HCT116 (cell line): ENCODE measurements around the gene FBXW2. TPM values are rescaled to one million over a fixed set of nuclear protein-coding genes. Genes with fewer than 3 reads are reported as not detected.

ENCODE experiments used
- ATAC-seq: fragments of 200-7000 bp; cut with Tn5 transposase; 2 replicates; pipeline ENCODE4 v1.9.1; 2020; ENCODE audit warnings: mild to moderate bottlenecking, moderate library complexity
- BruUV-seq: library from RNA; stranded (reverse); fragments of 400-500 nt; replicated peaks from 2 replicates; lab custom pipeline; 2021; lab: Mats Ljungman, UMichigan
- CTCF ChIA-PET: fragments of 300-600 bp; sonication (Branson Sonifier 250); formaldehyde crosslinking; loops from one replicate; lab custom pipeline; 2021; ENCODE audit warnings: antibody characterized with exemption; lab: Charles Lee
- POLR2A ChIA-PET: fragments of 300-600, 350-600 bp; sonication (Branson Sonifier 250); formaldehyde crosslinking; loops from one replicate; lab custom pipeline; 2021; ENCODE audit warnings: antibody characterized with exemption; lab: Charles Lee
- RAD21 ChIA-PET, 2 experiments: fragments of 300-600 bp; sonication (Branson Sonifier 250); formaldehyde crosslinking; loops; one replicate each; lab custom pipeline; 2023; ENCODE audit warnings: low total read pairs in 2 of 2; ENCODE audit not compliant: uncharacterized antibody in 2 of 2, unreplicated experiment in 2 of 2, low non-redundant PET in 1 of 2; lab: Charles Lee
- DNase-seq: peaks from one replicate; pipeline ENCODE4 v3.0.0-alpha.2; 2010; ENCODE audit warnings: low read depth, low spot score
- H2AFZ ChIP-seq: fragments of 200-600 bp; shearing (Covaris generic), sonication (generic); 2 replicates; pipeline ENCODE4 v1.6.1; 2017; ENCODE audit warnings: low read depth, mixed run types, mixed read lengths, antibody characterized with exemption, low read length; ENCODE audit not compliant: poor library complexity, severe bottlenecking
- H3K27ac ChIP-seq: 2 replicates; pipeline ENCODE4 v1.5.1; 2012; ENCODE audit warnings: low read depth, low read length
- H3K27me3 ChIP-seq: fragments of 200-600 bp; sonication (generic); 2 replicates; pipeline ENCODE4 v1.6.1; 2016; ENCODE audit warnings: mixed run types, low read length, mixed read lengths; ENCODE audit not compliant: insufficient read depth
- H3K36me3 ChIP-seq, 2 experiments: fragments of 200-500 bp in 1 of 2; fragments of 200-600 bp in 1 of 2; sonication (Bioruptor generic) in 1 of 2; sonication (generic) in 1 of 2; 2 replicates each; pipeline versions ENCODE4 v1.5.1 to v1.6.1; 2014 to 2016; ENCODE audit warnings: low read length in 2 of 2, inconsistent platforms in 1 of 2, mixed read lengths in 1 of 2, mixed run types in 1 of 2; ENCODE audit not compliant: insufficient read depth in 2 of 2, control insufficient read depth in 1 of 2
- H3K4me1 ChIP-seq, 2 experiments: fragments of 200-600 bp in 1 of 2; sonication (generic) in 1 of 2; 2 replicates each; pipeline versions ENCODE4 v1.5.1 to v1.6.1; 2012 to 2017; ENCODE audit warnings: low read length in 2 of 2, inconsistent platforms in 1 of 2, mild to moderate bottlenecking in 1 of 2, mixed read lengths in 1 of 2, mixed run types in 1 of 2, moderate library complexity in 1 of 2; ENCODE audit not compliant: insufficient read depth in 2 of 2, control insufficient read depth in 1 of 2
- H3K4me2 ChIP-seq: fragments of 200-600 bp; sonication (generic); 2 replicates; pipeline ENCODE4 v1.6.1; 2017; ENCODE audit warnings: mixed run types, low read length, mixed read lengths
- H3K4me3 ChIP-seq, 2 experiments: fragments of 200-600 bp in 1 of 2; sonication (generic) in 1 of 2; replicated peaks in 1 of 2; 2 replicates each; pipeline ENCODE4 v1.5.1; 2011 to 2016; ENCODE audit warnings: low read length in 2 of 2, control low read depth in 1 of 2, low read depth in 1 of 2, mild to moderate bottlenecking in 1 of 2, mixed read lengths in 1 of 2, mixed run types in 1 of 2
- H3K79me2 ChIP-seq: fragments of 200-600 bp; sonication (generic); 2 replicates; pipeline ENCODE4 v1.6.1; 2017; ENCODE audit warnings: mild to moderate bottlenecking, mixed run types, low read length, moderate library complexity, mixed read lengths; ENCODE audit not compliant: insufficient read depth
- H3K9ac ChIP-seq: fragments of 200-600 bp; sonication (generic); 2 replicates; pipeline ENCODE4 v1.6.1; 2016; ENCODE audit warnings: low read length, mixed read lengths
- H3K9me2 ChIP-seq: fragments of 200-600 bp; sonication (generic), shearing (Covaris generic); 2 replicates; pipeline ENCODE4 v1.6.1; 2017; ENCODE audit warnings: mixed run types, mild to moderate bottlenecking, moderate library complexity; ENCODE audit not compliant: insufficient read depth
- H3K9me3 ChIP-seq, 2 experiments: fragments of 200-500 bp in 1 of 2; fragments of 200-600 bp in 1 of 2; sonication (Bioruptor generic) in 1 of 2; sonication (generic) in 1 of 2; 2 replicates each; pipeline ENCODE4 v1.6.1; 2014 to 2017; ENCODE audit warnings: low read length in 2 of 2, mixed read lengths in 2 of 2, inconsistent platforms in 1 of 2, low read depth in 1 of 2, mild to moderate bottlenecking in 1 of 2, mixed run types in 1 of 2, moderate library complexity in 1 of 2; ENCODE audit not compliant: control insufficient read depth in 1 of 2, insufficient read depth in 1 of 2
- H4K20me1 ChIP-seq: fragments of 200-600 bp; sonication (generic), shearing (Covaris generic); 2 replicates; pipeline ENCODE4 v1.6.1; 2017; ENCODE audit warnings: mixed run types, mild to moderate bottlenecking, moderate library complexity; ENCODE audit not compliant: insufficient read depth
- CTCF ChIP-seq, 3 experiments: fragments of 200-600 bp in 1 of 3; sonication (generic) in 1 of 3; IDR thresholded peaks in 2 of 3; conservative IDR thresholded peaks in 1 of 3; 2 replicates each; pipeline ENCODE4 v1.5.1; 2012 to 2017; ENCODE audit warnings: low read depth in 2 of 3, low read length in 2 of 3, antibody characterized with exemption in 1 of 3, borderline replicate concordance in 1 of 3, control low read depth in 1 of 3, mild to moderate bottlenecking in 1 of 3, mixed read lengths in 1 of 3, mixed run types in 1 of 3, moderate library complexity in 1 of 3; ENCODE audit not compliant: insufficient read depth in 1 of 3
- EGR1 ChIP-seq: IDR thresholded peaks from 2 replicates; pipeline ENCODE4 v1.6.1; 2012; ENCODE audit warnings: low read depth
- ELF1 ChIP-seq: IDR thresholded peaks from 2 replicates; pipeline ENCODE4 v1.6.1; 2012; ENCODE audit warnings: low read depth, borderline replicate concordance
- POLR2AphosphoS5 ChIP-seq: IDR thresholded peaks from 2 replicates; pipeline ENCODE4 v1.6.1; 2011; ENCODE audit warnings: mild to moderate bottlenecking, low read depth, low read length, moderate library complexity
- SIN3A ChIP-seq: IDR thresholded peaks from 2 replicates; pipeline ENCODE4 v1.6.1; 2012; ENCODE audit warnings: low read depth
- SP1 ChIP-seq: IDR thresholded peaks from 2 replicates; pipeline ENCODE4 v1.6.1; 2012; ENCODE audit warnings: low read depth
- YY1 ChIP-seq: IDR thresholded peaks from 2 replicates; pipeline ENCODE4 v1.6.1; 2011; ENCODE audit warnings: low read length, low read depth, moderate library complexity, mild to moderate bottlenecking; ENCODE audit not compliant: insufficient replicate concordance; ENCODE audit errors: extremely low read depth
- ZBTB33 ChIP-seq: IDR thresholded peaks from 2 replicates; pipeline ENCODE4 v1.6.1; 2011; ENCODE audit warnings: mild to moderate bottlenecking, low read length, moderate library complexity; ENCODE audit not compliant: insufficient replicate concordance; ENCODE audit errors: extremely low read depth
- ZNF274 ChIP-seq: fragments of 200-500 bp; sonication (Bioruptor generic); IDR thresholded peaks from 2 replicates; pipeline ENCODE4 v1.6.1; 2014; ENCODE audit warnings: mild to moderate bottlenecking, low read depth, low read length, inconsistent platforms
- intact Hi-C: fragments of 100-400 bp; cut with micrococcal nuclease; formaldehyde crosslinking; loops from 2 replicates; pipeline ENCODE4 v1.10.0; 2022
- total RNA-seq: library from RNA; stranded (reverse); gene quantifications from one replicate; pipeline ENCODE4 v1.2.1, GENCODE V29; 2021; ENCODE audit not compliant: unreplicated experiment

The FBXW2 gene
- total RNA-seq, 1 experiment from 2014 or later: 59.6 TPM

- ATAC-seq: no peak
- no peak overlapping the region for H3K9ac ChIP-seq
- RAD21 ChIA-PET: no interaction called here
Observed at GRCh38 chr9:120833325-120833724, 40.1 kb upstream of the FBXW2 start.

More at GRCh38 chr9:120833325-120833724, 40.1 kb upstream of the FBXW2 start:
- Histone ChIP-seq H3K36me3 (peaks cover 12 to 20% of the 10 kb centered on the region in 2 experiments; a peak in 3 of 4 replicates), H2AFZ (no peak overlapping the region), H3K4me1 (no peaks in the 10 kb centered on the region), H3K4me3 (no peak overlapping the region), H3K9me2 (no peaks in the 10 kb centered on the region), H3K27ac (no peak overlapping the region), H3K79me2 (peaks cover 35% of the 10 kb centered on the region), H3K9me3 (no peaks in the 10 kb centered on the region), H3K4me2 (no peak overlapping the region), H4K20me1 (no peaks in the 10 kb centered on the region), H3K27me3 (no peaks in the 10 kb centered on the region)
- ChIA-PET POLR2A (no interaction called here), CTCF (no interaction called here)
- intact Hi-C loops: no loop called here
- DNase-seq: no peak
- no peak for TF ChIP-seq ZNF274
- no peak for TF ChIP-seq EGR1
- TF ChIP-seq SIN3A: no peak
- TF ChIP-seq YY1: no peak
- TF ChIP-seq ELF1: no peak
- TF ChIP-seq POLR2AphosphoS5: no peak
- TF ChIP-seq ZBTB33: no peak
- no peak for TF ChIP-seq SP1
- TF ChIP-seq CTCF (IDR thresholded peaks at IDR 0.05 in 2 of 3, conservative IDR thresholded peaks at IDR 0.05 in 1 of 3; ENCODE audit: borderline replicate concordance in 1 of 3, insufficient read depth in 1 of 3, low read depth in 2 of 3, low read length in 2 of 3): no peak
- BruUV-seq: no TSS peak
